T-helper 1 cell (primary cell): Measurements from ENCODE around the gene DCXR.
A peak's percentile ranks its signal among the peaks of the same experiment; 100 is the strongest.

Source experiments
- DNase-seq, 5 donors: peaks; one replicate each; pipeline ENCODE4 v3.0.0-alpha.2; 2012 to 2020
- total RNA-seq, 4 donors: gene quantifications; one replicate each; lab custom pipeline; 2026; lab: John Stamatoyannopoulos, UW

Gene DCXR
- total RNA-seq = 19.4 to 22.8 (median 21.2) reads per million in 4 donors

- peak; percentile 89 to 98 (median 91) for DNase-seq
These were observed at the start of gene DCXR for GRCh38 chr17:82037092-82037888. TSS of gene DCXR (minus strand) at chr17:82037697. CDS start at chr17:82037682, 15 bp downstream.

GRCh38 chr17:82085931-82086764, 48.7 kb upstream of the DCXR start:
- DNase-seq = peak in 1 of 5 donors; percentile 10

GRCh38 chr17:82085031-82085861, 47.7 kb upstream of the DCXR start:
- DNase-seq = peak in 1 of 5 donors; percentile 1

DNA sequence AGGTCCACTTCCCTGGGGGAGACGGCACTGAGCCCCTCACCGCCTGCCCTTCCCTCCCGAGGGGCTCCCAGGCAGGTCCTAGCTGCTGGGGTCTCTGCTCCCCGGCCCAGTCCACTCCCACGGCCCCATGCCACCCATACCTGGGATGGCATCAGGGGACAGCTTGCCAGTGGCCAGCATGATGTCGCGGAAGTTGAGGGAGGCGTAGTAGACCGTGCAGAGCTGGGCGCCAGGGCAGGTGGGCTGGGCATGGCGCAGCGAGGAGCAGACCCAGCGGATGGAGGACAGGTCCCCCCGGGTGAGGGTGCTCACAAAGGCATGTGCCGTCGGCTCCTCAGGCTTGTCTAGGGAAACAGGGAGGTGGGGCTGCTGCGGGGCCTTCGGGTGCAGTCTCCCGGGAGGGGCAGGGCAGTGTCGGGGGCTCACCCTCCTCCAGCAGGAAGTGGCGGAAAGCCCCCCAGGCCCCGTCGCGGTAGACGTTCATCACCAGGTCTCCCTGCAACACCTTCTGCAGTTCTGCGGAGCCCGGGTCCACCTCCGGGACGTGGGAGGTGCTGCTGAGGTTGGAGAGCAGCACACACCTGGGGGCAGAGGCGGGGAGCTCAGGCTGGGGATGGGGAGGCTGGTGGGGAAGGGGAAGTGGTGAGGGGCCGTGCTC, 47.0 kb upstream of the DCXR start:
- DNase-seq = peak in 1 of 5 donors; percentile 0

GRCh38 chr17:82083533-82084359, 46.2 kb upstream of the DCXR start:
- peak in 1 of 5 donors; percentile 0 for DNase-seq

DNA sequence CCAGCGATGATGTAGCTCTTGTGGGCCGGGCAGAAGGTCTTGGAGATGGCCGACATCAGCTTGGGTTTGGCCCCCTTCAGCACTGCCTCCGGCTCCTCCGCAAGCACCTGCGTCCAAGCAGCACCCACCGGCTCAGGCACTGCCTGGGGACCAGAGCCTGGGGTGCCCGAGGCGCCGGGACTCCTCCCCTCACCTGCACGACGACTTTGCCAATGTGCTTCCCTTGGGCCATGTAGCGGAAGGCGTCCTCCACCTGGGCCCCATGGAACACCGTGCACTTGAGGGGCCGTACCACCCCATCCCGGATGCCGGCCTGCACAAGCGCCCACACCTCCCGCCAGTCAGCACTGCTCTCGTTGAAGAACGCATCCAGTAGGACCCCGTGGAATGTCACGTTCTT, 45.5 kb upstream of the DCXR start:
- no peak for DNase-seq

- DNase-seq = no peak
These were observed 45.0 kb upstream of the DCXR start for GRCh38 chr17:82082456-82082855.

GRCh38 chr17:82081966-82082365, 44.5 kb upstream of the DCXR start:
- DNase-seq = no peak

DNA sequence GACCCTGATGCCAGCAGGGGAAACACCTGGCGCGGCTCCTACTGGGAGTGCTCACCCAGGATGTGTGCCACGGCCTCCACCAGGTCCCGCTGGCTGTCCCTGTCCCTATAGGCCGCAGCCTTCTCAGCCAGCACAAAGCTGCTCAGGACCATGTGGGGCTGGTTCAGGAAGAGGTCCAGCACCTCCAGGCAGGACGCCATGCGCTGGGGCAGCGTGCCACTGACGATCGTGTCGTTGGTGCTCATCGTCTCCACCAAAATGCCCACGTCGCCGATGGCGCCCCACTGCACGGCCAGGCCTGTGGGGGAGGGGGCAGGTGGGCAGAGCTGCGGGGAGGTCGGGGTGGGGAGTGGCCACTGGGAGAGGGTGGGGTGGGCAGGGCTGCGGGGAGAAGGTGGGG, 44.0 kb upstream of the DCXR start:
- no peak for DNase-seq

- no peak for DNase-seq
These were observed 43.4 kb upstream of the DCXR start for GRCh38 chr17:82080789-82081464.

DNA sequence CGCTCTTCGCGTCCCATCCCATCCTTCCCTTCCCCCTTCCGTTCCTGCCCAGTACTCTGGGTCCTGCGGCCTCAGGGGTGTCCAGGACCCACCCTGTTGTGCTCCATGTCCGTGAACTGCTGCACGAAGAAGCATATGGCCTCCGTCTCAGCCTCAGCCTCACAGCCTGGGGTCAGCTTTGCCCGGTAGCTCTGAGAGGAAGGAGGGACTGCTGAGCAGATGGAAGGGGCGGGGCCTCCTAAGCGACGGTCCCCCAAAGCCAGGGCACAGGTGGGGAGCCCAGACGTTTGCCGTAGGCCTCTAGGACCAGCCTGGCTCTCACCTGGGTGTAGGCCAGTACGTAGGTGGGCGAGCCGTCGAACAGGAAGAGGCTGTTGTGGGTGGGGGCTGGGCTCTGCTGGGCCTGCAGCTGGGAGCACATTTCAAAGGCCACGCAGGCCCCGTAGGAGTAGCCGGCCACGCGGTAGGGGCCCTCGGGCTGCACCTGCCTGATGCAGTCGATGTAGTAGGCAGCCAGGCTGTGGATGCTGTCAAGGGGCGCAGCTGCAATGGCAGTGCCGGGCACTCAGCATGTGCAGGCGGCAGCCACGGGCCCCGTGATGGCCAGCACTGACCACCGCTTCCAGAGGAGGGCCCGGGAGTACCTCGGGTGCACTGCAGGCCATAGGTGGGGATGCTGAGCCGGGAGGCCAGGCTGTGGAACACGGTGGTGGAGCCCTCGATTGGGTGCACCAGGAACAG, 42.7 kb upstream of the DCXR start:
- no peak for DNase-seq

DNA sequence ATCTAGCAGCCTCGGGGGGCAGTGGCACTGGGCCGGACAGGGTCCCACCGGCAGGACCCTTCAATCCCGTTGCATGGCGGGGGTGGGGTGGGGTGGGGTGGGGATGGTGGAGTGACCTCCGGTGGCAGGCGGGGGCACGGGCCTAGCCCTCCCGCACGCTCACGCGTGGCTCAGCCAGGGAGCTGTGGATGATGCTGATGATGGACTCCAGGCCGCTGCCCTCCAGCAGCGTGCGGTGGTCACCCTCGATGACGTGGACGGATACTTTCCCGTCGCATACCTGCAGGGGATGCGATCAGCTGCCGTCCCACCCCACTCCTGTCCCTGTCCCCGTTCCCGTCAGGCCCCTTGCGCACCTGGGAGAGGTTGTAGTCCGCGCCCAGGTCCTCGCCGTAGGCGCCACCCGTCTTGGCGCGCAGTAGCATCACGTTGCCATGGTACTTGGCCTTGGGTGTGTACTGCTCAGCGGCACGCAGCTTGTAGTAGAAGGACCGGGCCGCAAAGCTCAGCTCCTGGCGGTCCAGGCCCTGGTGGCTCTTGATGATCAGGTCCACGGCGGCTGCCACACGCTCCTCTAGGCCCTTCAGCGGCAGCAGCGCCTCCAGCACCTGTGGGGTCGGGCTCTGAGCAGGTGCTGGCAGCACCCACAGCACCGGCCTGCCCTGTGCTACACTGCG, 41.6 kb upstream of the DCXR start:
- DNase-seq = no peak

DNA sequence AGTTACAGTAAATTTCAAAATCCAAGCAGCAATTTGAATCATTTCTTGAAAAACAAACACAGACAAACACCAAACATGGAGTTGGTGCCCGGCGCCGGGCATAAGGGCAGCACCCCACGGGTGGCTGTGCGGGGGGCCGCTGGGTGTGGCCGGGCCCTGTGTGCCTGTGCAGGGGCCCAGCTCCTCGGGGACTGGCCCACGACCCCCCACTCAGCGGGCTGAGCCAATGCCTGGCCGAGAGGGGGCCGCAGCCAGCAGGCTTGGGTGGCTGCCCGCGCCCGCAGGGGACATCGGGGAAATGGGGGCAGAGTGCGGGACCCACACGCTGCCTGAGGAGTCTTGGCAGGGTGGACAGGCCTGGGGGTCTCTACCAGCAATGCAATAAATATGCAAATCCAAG, 40.9 kb upstream of the DCXR start:
- no peak for DNase-seq

DNA sequence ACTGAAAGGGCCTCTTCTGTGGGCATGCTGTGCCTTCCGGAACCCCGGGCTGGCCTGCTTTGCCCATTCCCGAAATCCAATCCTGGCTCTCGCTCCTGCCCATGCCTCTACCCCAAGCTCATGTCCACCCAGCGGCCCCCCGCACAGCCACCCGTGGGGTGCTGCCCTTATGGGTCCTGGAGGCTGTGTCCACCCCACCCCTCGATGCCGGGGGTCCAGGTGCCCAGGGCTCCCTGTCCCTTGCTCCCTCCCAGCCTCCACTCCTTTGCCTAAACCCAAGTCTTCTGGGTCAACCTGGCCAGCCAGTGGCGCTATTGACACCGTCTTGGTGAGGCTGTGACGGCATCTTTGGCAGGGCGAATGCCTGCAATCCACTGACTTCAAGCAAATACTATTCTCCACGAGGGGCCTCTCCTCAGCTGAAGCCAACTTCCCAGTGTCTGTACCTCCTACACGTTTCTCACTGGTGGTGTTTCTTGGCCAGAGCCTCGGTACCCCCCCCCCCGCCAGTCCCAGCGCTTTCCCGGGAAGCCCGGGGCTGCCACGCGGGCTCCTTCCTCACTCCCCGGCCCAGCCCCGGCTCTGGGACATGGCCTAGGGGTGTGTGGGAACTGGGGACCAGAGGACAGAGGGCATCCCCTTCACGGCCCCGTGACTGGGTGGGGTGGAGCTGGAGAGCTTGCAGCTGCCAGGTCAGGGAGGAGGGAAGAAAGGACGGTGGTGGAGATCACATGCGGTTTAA, 40.3 kb upstream of the DCXR start:
- no peak for DNase-seq

DNA sequence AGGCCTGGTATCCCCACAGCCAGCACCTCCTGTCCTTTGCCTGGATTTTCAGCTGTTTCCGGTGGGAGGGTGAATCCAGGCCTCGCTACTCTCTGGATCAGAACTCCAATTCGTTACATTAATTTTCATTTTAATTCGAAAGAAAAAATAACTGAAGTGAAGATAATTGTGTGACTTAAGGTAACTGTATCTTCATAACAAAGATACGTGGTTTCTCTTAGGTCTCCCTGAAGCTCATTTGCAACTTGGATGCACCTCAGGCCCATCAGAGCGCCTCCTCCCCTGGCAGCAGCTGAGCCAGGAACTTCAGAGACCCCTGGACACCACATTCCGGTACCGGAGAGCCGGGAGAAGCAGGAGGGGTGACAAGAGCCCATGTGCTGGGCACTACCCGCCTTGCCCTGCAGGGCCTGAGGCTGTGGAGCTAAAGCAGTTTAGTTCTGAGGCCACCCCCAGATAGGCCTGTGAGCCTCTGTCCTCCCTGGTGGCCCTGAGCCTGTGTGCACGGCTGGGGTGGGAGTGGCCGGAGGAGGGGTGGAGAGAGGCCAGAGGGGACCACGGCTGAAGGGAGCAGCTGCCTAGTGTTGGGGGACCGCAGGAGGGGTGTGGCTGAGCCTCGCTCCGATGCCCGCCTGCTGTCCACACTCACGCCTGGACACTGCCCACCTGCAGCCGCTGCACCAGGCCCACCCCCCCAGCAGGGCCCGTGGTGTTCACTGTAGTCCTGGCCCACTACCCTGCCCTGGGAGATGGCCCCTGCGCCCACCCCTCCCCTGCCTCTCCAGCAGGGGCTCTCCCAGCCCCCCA, 39.5 kb upstream of the DCXR start:
- DNase-seq = no peak

GRCh38 chr17:82076018-82076784, 38.7 kb upstream of the DCXR start:
- no peak for DNase-seq

DNA sequence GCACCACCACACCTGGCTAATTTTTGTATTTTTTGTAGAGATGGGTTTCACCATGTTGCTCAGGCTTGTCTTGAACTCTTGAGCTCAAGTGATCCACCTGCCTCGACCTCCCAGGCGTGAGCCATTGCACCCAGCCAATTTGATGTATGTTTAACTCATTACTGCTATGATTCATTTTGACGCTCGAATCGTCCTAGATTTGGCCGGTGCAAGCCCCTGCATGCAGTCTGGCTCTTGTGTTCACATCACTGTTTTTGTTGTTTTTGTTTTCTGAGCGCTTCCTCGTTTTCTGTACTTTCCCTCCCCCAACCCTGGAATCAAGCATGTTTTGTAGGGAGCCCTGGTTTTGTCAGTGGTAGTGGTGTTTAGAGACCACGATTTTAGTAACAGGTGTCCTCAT, 35.9 kb upstream of the DCXR start:
- DNase-seq = no peak
